Stimulated activated CD8-positive, alpha-beta memory T cell treated with anti-CD3 and anti-CD28 coated beads, Interleukin-4, amount 100 ng/mL, for 4 hours (primary cell): ENCODE measurements around the gene CDR2L.
"Not testable (repeated sequence)": the region's sequence is repeated elsewhere in the genome, so short reads cannot be mapped to it uniquely, and the experiment has no call there.

Experiments
- DNase-seq, 2 donors: peaks; one replicate each; pipeline ENCODE4 v3.0.0-alpha.2; 2020; ENCODE audit warnings: low read depth in 2 of 2, low spot score in 1 of 2

The CDR2L gene

DNA sequence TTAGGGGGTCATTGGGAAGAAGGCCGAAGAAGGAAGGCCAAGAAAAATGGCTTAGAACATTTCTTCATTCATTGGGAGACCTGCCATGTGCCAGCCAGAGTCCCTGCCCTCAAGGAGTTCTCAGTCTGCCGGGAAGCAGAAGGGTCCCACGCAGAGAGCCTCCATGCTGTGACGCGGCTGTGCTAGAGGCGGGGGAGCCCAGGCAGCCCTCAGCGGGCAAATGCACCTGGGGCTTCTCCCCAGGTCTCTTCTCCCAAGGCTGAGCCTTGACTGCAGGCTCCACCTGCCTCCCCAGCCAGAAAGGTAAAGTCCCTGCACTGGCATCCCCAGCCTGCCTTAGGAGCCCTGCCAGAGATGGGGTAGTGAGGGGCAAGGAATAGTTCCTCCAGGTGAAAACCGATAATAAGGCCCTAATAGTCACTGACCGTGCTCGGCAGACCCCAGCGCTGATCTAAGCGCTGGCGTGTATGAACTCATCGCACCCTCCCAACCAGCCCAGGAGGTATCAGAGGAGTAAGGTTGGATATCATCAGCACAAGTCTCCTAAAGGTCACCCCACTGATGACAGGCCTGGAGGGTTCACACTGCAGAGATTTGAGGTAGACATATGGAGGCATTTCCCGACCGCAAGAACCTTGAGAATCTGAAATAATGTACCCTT, 6.0 kb upstream of the CDR2L start:
- DNase-seq: no peak

DNA sequence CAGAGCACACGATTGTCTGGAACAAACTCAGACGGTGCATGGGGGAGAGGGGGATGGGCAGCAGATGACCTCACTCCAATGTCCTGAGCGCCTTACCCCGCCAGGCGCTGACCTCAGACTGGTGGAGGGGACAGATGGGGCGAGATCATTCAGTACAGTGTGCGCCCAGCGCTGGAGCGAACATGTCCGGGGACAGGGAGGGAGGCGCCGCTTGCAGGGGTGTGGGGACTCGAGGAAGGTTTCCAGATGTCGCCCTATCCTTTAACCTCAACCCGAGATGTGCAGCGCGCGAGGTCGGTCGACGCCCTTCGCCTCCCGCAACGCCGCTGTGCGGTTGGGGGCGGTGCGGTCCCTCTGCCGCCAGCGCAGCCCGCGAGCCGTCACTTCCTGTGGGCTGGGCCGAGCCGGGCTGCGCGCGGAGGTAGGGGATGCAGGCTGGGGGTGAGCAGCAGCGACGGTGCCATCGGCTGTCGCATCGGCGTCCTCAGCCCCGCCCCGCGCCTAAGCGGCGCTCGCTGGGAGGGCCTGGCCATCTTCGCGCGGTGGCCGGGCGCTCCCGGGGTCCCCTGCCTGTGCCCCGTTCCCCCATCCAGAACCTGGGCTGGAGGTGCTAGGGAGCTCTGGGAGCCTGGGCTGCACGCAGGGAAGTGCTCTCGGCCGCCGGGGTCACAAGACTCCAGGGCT, 5.3 kb upstream of the CDR2L start:
- peak; percentile 31 to 56 for DNase-seq

DNA sequence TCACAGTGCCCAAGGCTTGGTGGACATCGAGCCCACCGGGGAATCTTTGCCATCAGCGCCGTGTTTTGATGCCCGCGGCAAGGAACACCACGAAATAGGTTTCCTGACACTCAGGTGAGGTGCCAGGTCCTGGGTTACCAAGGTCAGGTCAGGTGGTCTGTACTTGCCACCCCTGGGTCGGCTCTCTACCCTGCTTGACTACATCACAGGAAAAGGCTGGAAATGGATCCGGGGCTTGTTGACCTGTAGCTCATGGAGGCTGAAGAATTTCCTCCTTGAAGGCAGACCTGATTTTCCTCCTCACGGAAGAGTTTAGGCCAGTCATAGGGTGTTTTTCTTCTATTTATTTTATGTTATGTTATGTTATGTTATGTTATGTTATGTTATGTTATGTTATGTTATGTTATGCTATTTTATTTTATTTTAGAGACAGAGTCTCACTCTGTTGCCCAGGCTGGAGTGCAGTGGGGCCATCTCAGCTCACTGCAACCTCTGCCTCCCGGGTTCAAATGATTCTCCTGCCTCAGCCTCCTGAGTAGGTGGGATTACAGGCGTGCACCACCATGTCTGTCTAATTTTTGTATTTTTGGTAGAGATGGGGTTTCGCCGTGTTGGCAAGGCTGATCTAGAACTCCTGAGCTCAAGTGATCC, 4.6 kb upstream of the CDR2L start:
- DNase-seq: not testable (repeated sequence)

DNA sequence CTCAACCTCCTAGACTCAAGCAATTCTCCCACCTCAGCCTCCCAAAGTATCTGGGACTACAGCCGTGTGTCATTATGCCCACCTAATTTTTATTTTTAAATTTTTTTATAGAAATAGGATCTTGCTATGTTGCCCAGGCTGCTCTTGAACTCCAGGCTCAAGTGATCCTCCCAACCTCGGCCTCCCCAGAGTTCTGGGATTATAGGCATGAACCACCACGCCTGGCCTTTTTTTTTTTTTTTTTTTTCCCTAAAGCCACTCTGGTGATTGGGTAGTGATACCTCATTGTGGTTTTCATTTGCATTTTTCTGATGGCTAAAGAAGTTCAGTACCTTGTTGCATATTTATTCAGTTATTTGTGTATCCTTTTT, 1.2 kb upstream of the CDR2L start:
- no peak for DNase-seq

DNA sequence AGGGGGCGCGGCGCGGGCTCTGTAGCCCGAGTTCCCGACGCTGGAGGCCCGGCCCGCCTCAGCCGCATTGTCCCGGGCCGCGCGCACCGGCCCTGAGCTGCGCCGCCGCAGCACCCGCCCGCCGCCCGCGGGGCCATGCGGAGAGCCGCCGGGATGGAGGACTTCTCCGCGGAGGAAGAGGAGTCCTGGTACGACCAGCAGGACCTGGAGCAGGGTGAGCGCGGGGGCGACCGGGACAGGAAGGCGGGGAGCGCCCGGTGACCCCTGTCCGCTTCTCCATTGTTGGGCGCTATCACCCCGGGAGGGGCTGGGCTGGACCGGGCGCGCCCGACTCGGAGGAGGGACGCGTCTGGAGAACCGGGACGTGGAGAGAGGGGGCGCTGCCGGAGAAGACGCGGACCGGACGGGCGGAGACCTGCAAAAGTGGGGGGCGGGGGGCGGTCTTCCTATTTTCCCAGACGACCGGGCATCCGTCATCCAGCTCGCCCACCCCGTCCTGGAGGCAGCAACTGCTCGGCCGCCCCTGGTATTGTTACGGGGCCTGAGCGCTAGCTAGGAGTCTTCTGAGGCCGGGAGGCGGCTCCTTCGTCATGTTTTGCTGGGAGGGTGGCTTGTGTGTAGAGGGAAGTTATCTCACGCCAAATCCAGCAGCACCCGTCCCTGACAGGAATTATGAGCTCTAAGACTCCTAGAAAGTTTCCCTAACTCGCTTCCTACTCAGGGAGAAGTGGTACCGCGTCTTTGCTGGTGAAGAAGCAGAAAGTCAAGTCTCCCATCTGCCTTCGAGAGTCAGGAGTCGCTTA, 678 bp downstream of the CDR2L start:
- DNase-seq: no peak

DNA sequence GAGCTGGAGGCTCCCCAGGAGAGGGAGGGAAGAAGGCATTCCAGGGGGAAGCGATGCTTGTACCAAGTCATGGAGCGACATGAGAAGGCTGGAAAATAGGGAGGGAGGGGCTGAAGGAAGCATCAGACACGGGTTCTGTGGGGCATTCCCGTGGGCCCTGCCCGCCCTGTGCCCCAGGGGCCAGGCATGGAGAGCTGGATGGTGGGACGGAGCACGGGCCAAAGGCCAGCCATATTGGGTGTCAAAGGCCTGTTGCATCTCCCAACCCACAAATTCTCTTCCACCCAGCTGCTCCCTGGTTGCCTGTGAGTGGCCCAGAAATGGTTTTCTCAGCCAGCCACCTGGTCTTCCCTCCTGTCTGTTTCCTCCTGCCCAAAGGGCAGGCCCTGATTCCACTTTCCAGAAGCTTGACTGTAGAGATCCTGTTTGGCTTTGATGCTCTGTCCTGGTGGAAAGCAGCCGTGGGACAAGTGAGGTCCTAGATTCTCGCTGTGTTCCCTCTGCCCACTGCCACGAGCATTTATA, 3.2 kb downstream of the CDR2L start:
- DNase-seq: no peak

DNA sequence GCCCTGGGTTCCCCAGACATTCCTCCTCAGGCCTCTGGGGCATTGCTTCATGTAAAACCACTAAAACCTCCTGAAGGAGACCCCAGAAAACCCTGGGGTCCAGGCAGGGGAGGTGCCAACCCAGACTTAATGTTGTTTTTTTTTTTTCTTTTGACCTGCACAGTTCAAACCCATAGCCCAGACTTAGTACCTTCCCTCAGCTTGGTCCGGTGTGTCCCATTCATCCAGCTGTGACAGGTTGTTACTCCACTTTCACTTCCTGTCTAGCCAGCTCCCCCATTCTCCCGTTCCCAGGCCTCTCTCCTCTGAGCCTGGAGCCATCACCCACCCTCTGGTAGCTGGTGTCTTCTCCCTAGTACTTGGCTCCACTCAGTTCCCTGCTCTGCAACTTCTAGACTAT, 4.8 kb downstream of the CDR2L start:
- no peak for DNase-seq

DNA sequence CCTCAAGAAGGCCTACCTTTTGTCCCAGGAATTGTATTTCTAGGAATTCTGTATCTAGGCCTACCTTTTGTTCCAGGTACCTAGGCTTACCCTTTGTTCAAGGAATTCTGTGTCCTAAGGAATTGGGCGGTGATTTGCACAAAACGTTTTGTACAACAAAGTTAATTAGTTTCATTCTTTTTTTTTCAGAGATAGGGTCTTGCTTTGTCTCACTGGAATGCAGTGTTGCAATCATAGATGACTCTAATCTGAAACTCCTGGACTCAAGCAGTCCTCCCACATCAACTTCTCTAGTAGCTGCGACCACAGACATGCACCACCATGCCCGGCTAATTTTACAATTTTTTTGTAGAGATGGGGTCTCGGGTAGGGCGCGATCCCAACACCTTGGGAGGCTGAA, 7.0 kb downstream of the CDR2L start:
- no peak for DNase-seq

DNA sequence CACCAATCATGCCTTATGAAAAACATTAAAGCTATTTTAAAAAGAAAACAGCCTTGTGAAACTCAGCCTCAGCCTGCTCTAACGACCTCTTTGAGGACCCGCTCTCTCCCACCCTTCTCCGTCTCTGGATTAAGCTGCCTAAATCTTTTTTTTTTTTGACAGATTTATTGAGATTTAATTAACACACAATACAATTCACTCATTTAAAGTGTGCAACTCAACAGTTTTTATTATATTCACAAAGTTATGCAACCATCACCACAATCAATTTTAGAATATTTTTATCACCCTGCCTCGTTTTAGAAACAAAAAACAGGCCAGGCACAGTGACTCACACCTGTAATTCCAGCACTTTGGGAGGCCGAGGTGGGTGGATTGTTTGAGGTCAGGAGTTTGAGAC, 8.4 kb downstream of the CDR2L start:
- DNase-seq: no peak

DNA sequence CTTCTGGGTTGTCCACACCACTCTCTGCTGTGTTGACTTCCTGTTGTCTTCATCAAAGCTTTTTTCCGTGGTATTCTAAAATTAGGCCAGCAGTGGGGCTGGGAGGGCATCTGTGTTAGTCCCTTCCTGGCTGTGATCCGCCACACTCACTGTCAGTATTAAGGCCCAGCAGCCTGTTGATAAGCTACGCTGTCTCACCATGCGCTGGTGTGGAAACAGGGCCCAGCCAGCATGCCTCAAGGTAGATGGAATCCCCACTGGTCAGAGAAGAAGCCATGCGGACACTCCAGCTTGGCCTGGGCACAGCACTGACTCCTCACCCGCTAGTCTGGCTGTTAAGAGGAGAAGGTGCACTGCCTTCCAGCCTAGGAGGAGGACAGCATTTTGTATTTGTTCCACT, 11.4 kb downstream of the CDR2L start:
- DNase-seq: no peak

DNA sequence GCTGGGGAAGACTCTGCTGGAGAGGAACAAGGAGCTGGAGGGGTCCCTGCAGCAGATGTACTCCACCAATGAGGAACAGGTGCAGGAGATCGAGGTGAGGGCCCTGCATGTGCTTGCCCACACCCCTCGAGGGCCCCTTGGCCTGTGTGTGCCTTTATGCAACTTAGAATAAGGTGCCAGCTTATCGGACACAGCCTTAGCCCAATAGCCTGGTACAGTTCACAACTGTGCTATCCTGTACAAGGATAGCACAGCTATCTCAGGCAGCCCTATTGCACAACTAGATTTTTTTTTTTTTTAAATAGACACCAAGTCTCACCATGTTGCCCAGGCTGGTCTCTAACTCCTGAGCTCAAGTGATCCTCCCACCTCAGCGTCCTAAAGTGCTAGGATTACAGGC, 12.1 kb downstream of the CDR2L start:
- no peak for DNase-seq

DNA sequence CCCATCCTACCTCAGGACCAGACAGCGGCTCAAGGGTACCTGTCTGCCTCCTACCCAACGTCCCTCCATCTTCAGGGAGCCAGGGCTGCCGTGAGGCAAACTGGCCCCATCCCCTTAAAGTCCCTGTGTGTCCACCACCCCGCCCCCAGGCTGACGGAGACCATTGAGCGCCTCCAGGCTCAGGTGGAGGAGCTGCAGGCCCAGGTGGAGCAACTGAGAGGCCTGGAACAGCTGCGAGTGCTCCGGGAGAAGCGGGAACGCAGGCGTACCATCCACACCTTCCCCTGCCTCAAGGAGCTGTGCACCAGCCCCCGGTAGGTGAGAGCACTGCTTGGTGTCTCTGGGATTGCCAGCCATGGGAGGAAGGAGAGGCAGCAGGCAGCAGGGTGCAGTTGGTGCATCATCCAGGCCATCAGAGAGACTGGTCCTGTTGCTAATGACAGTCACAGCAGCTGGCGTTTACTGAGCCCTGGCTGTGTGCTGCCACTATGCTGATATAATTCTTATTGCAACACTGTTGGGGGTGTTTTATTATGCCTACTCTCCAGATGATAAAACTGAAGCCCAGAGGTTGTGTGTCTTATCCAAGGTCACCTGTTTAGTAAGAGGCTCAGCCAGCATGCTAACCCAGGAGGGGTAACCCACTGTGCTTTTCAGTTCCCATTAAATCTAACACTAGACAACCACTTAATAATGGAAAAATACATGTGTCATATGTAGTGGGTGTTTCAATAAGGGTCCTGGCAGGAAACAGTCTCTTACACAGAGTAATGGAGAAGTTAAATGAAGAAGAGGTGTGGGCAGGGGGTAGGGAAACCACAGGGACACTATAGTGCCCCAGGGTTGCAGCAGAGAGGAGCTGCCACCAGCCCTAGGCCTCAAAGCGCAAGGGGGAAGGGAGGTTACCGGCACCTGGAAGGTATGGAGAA, 14.7 kb downstream of the CDR2L start:
- DNase-seq: no peak

DNA sequence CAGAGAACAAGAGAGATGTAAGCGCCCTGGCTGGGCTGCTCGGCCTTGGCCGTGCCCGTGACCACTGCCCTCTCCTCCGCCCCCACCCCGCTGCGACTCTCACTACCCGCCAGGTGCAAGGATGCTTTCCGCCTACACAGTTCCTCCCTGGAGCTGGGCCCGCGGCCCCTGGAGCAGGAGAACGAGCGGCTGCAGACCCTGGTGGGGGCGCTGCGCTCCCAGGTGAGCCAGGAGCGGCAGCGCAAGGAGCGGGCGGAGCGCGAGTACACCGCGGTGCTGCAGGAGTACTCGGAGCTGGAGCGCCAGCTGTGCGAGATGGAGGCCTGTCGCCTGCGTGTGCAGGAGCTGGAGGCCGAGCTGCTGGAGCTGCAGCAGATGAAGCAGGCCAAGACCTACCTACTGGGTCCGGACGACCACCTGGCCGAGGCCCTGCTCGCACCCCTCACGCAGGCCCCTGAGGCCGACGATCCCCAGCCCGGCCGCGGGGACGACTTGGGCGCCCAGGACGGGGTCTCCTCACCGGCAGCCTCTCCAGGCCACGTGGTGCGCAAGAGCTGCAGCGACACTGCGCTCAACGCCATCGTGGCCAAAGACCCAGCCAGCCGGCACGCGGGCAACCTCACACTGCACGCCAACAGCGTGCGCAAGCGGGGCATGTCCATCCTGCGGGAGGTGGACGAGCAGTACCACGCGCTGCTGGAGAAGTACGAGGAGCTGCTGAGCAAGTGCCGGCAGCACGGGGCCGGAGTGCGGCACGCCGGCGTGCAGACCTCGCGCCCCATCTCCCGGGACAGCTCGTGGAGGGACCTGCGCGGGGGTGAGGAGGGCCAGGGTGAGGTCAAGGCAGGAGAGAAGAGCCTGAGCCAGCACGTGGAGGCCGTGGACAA, 15.9 kb downstream of the CDR2L start:
- no peak for DNase-seq

DNA sequence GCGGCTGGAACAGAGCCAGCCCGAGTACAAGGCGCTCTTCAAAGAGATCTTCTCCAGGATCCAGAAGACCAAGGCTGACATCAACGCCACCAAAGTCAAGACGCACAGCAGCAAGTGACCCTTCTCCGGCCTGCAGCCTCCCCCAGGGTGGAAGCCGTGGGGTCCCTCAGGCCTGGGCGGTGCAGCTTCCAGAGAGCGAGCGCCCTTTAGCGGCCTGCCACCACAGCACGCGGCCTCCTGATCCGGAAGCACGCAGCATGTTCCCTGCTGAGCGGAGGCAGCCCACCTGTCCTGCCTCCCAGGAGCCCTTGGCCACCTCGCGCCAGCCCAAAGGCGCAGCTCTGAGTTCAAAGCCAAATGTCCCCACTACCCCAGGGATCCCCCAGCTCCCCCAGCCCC, 16.5 kb downstream of the CDR2L start:
- no peak for DNase-seq

DNA sequence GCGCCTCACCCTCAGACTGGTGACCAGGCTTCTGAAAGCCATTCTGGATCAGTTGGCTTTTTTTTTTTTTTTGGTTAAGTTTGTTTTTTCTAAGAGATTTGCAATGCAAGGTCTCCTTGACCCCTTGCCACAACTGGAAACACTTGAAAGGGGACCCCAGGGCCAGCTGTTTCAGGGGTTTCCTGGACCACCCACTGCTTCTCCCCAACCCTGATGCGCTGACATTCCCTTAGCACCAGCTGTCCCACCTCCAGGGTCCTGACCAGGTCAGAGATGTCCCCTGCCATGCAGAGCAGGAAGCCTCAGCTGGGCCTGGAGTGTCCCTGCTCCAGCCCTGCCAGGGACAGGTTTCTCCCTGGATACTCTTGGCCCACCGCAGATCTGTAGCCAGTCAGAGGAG, 16.9 kb downstream of the CDR2L start:
- no peak for DNase-seq

DNA sequence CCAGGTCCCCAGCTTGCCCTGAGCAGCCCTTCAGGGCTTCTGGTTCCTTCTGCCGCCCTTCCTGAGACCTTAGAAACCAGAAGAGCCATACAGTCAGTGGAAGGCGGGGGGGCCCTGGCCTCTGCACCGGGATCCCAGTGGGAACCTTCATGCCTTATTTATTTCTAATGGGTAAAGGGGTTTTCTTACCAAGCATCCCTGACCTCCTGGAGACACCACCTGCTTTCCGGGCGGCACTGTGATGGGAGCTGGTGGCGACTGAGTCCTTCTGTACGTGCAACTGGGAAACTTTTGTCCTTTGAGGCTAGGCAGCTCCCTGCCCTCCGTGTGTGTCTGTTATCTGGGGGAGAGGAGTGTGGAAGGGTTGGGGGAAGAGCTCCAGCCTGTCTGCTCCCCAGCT, 17.9 kb downstream of the CDR2L start:
- no peak for DNase-seq

DNA sequence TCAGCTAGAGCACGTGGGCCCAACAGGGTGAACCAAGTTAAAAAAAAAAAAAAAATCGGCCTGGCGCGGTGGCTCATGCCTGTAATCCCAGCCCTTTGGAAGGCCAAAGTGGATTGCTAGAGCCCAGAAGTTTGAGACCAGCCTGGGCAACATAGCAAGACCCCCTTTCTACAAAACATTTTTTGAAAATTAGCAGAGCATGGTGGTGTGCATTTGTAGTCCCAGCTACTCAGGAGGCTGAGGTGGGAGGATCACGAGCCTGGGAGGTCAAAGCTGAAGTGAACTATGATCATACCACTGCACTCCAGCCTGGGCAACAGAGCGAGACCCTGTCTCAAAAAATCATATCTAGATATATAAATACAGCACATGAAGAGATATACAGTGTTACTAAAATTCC, 18.7 kb downstream of the CDR2L start:
- not testable (repeated sequence) for DNase-seq

DNA sequence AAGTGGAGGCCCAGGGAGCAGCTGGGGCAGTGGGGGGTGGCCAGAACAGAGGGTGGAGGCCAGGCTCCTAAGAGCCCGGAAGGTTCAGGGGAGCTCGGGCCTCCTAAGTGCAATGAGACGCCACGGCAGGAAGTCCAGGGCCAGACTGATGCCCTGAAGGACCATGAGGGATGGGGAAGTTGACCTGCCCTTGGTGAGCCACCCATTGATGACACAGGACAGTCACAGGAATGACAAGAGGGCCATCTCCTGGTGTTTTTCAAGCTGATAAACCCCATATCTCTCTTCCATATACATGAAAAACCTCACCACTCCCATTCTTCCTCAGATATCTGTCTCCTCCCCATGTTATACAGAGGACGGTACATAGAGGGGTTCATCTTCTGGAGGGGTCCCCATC, 19.2 kb downstream of the CDR2L start:
- DNase-seq: no peak

DNA sequence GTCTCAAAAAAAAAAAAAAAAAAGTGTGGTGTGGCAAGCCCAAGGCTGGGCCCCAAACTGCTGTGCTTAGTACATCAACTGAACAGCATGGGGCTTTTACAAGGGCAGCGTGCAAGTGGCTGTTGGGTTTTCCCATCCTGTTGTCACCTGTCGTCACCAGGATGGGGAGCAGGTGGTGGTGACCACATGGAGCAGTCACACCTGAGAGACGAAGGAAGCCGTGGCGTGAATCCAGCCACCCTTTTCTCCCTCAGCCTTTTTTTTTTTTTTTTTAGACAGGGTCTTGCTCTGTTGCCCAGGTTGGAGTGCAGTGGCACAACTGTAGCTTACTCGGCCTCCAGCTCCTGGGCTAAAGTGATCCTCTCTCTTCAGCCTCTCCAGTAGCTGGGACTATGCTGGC, 20.9 kb downstream of the CDR2L start:
- DNase-seq: no peak
